HS-27A (cell line): Measurements from ENCODE around the gene DAGLA.
"Not testable (repeated sequence)": the region's sequence is repeated elsewhere in the genome, so short reads cannot be mapped to it uniquely, and the experiment has no call there.

Source experiments
- DNase-seq: peaks from one replicate; pipeline ENCODE4 v3.0.0-alpha.2; 2012; ENCODE audit warnings: low read depth, missing footprints

DAGLA gene

GRCh38 chr11:61666684-61667297, 13.4 kb upstream of the DAGLA start:
- no peak for DNase-seq

- DNase-seq, result no peak
These were observed 12.4 kb upstream of the DAGLA start for GRCh38 chr11:61667684-61668305.

GRCh38 chr11:61669417-61669816, 10.8 kb upstream of the DAGLA start:
- no peak for DNase-seq

- no peak for DNase-seq
These were observed 9.6 kb upstream of the DAGLA start for GRCh38 chr11:61670626-61671025.

GRCh38 chr11:61671527-61671926, 8.7 kb upstream of the DAGLA start:
- no peak for DNase-seq

- DNase-seq, result not testable (repeated sequence)
These were observed 6.2 kb upstream of the DAGLA start for GRCh38 chr11:61673946-61674467.

- no peak for DNase-seq
These were observed 4.4 kb upstream of the DAGLA start for GRCh38 chr11:61675826-61676225.

- no peak for DNase-seq
These were observed 895 bp upstream of the DAGLA start for GRCh38 chr11:61679296-61679695.

GRCh38 chr11:61680622-61681221, 531 bp downstream of the DAGLA start:
- DNase-seq, result no peak

GRCh38 chr11:61682093-61682732, 2.0 kb downstream of the DAGLA start:
- no peak for DNase-seq

GRCh38 chr11:61682906-61683675, 2.9 kb downstream of the DAGLA start:
- DNase-seq, result no peak

- no peak for DNase-seq
These were observed 4.0 kb downstream of the DAGLA start for GRCh38 chr11:61683961-61684869.

- no peak for DNase-seq
These were observed 4.9 kb downstream of the DAGLA start for GRCh38 chr11:61684870-61685616.

GRCh38 chr11:61685617-61685967, 5.4 kb downstream of the DAGLA start:
- no peak for DNase-seq

- no peak for DNase-seq
These were observed 5.9 kb downstream of the DAGLA start for GRCh38 chr11:61686066-61686465.

GRCh38 chr11:61686469-61686868, 6.3 kb downstream of the DAGLA start:
- no peak for DNase-seq

- no peak for DNase-seq
These were observed 7.2 kb downstream of the DAGLA start for GRCh38 chr11:61687420-61687819.

- DNase-seq, result peak; percentile 29
These were observed 8.4 kb downstream of the DAGLA start for GRCh38 chr11:61688365-61689163.

GRCh38 chr11:61689164-61689496, 8.9 kb downstream of the DAGLA start:
- DNase-seq, result no peak
